Measurements from ENCODE around the gene CEBPZOS.

- TF ChIP-seq CTCF (IDR thresholded peaks at IDR 0.05) (no peak), EZH2 (IDR thresholded peaks at IDR 0.05) (no peak), EZH2phosphoT487 (IDR thresholded peaks at IDR 0.05) (no peak)
These were observed 26.8 kb downstream of the CEBPZOS start for GRCh38 chr2:37223131-37223530.

Data from neural progenitor cell (in vitro differentiated cells).